Fibroblast of lung (primary cell): ENCODE measurements around the gene MYO1A. TPM values are rescaled to one million over a fixed set of nuclear protein-coding genes. Genes with fewer than 3 reads are reported as not detected.

ENCODE experiments used
- DNase-seq, 2 donors: peaks; one replicate each; pipeline versions ENCODE4 v3.0.0 to v3.0.0-alpha.2; 2010; ENCODE audit warnings: low read depth in 2 of 2
- H2AFZ ChIP-seq: 2 replicates; pipeline ENCODE4 v1.5.1; 2012; ENCODE audit warnings: low read length, control low read depth, inconsistent platforms
- H3K27ac ChIP-seq: 2 replicates; pipeline ENCODE4 v1.5.1; 2011; ENCODE audit warnings: low read length, control low read depth; ENCODE audit not compliant: insufficient read depth
- H3K27me3 ChIP-seq: 2 replicates; pipeline ENCODE4 v1.5.1; 2011; ENCODE audit warnings: mild to moderate bottlenecking, low read length; ENCODE audit not compliant: control insufficient read depth, insufficient read depth
- H3K36me3 ChIP-seq: 2 replicates; pipeline ENCODE4 v1.5.1; 2011; ENCODE audit warnings: low read length; ENCODE audit not compliant: control insufficient read depth, insufficient read depth
- H3K4me1 ChIP-seq: 2 replicates; pipeline ENCODE4 v1.5.1; 2011; ENCODE audit warnings: low read length; ENCODE audit not compliant: control insufficient read depth, insufficient read depth; ENCODE audit errors: extremely low read depth
- H3K4me2 ChIP-seq: 2 replicates; pipeline ENCODE4 v1.5.1; 2011; ENCODE audit warnings: low read length, control low read depth; ENCODE audit not compliant: insufficient read depth; ENCODE audit errors: extremely low read depth
- H3K4me3 ChIP-seq, 4 experiments: fragments of 200-600 bp in 1 of 4; sonication (generic) in 1 of 4; replicated peaks in 1 of 4; 2 replicates each; pipeline ENCODE4 v1.5.1; 2011 to 2016; ENCODE audit warnings: low read length in 4 of 4, low read depth in 3 of 4, mild to moderate bottlenecking in 3 of 4, control low read depth in 2 of 4, inconsistent platforms in 1 of 4, mixed read lengths in 1 of 4; ENCODE audit not compliant: insufficient read depth in 1 of 4; ENCODE audit errors: control extremely low read depth in 1 of 4
- H3K79me2 ChIP-seq: 2 replicates; pipeline ENCODE4 v1.5.1; 2012; ENCODE audit warnings: mild to moderate bottlenecking, low read length, inconsistent platforms; ENCODE audit not compliant: control insufficient read depth, insufficient read depth
- H3K9ac ChIP-seq: 2 replicates; pipeline ENCODE4 v1.5.1; 2011; ENCODE audit warnings: mild to moderate bottlenecking, low read length, control low read depth; ENCODE audit not compliant: insufficient read depth
- H3K9me3 ChIP-seq: 2 replicates; pipeline ENCODE4 v1.5.1; 2012; ENCODE audit warnings: low read depth, low read length; ENCODE audit not compliant: control insufficient read depth, insufficient read depth
- H4K20me1 ChIP-seq: 2 replicates; pipeline ENCODE4 v1.5.1; 2011; ENCODE audit warnings: low read length; ENCODE audit not compliant: control insufficient read depth, insufficient read depth; ENCODE audit errors: extremely low read depth
- EZH2 ChIP-seq: IDR thresholded peaks from 2 replicates; pipeline ENCODE4 v1.5.1; 2012; ENCODE audit warnings: low read length, control low read depth, mild to moderate bottlenecking; ENCODE audit errors: missing control alignments
- polyA plus RNA-seq, 2 donors: library from polyadenylated mRNA; depleted of rRNA in 1 of 2; stranded (reverse) in 1 of 2; unstranded in 1 of 2; fragments of >200 nt; gene quantifications; 2 replicates each; pipeline ENCODE4 v1.2.1, GENCODE V29; 2011 to 2012; ENCODE audit warnings: missing spikeins in 1 of 2
- total RNA-seq: library from RNA; depleted of rRNA; stranded (reverse); fragments of >200 nt; gene quantifications from 2 replicates; pipeline ENCODE4 v1.2.1, GENCODE V29; 2014
- TF ChIP-seq, protein P1 (sequence below), 2 donors: IDR thresholded peaks in 1 of 2; conservative IDR thresholded peaks in 1 of 2; 1 replicate in 1 of 2; 2 replicates in 1 of 2; pipeline ENCODE4 v1.5.1; 2011 to 2012; ENCODE audit warnings: low read length in 2 of 2, control low read depth in 1 of 2, inconsistent platforms in 1 of 2, low read depth in 1 of 2, mild to moderate bottlenecking in 1 of 2

MYO1A gene
- total and polyA plus RNA-seq, 2 donors (not counting 1 experiment from before 2014, with no cell fraction given), result 0.01 to 0.17 TPM

DNA sequence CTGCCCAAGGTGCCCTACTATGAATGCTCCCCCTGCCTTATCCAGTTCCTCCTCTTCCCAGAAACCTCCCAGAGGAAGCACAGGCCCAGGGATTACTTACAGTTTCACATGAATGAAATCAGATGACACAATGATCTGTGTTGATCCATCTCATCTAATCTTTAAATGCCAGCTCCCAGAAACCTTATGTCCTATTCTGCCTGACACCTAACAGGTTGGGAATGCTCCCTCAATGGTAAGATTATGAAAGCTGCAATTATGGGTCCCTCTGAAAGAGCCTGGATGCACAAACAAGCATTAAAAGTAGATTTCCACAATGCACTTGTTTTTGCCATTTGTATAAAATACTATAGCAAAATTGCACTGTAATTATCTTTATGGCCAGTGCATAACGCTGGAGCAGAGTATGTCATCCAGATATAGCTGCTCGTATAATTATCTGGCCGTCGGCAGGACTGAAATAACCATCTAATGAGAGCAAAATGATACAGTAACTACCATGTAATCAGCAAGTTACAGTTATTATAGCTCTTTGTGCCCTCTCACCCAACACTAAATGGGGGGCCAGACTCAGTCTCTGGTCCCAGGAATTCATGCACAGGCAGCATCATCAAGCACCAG lies 39.2 kb downstream of the MYO1A start:
- Histone ChIP-seq H3K4me2 (no peak overlapping the region), H4K20me1 (no peaks in the 10 kb centered on the region), H3K27me3 (peaks cover 33% of the 10 kb centered on the region), H3K36me3 (no peaks in the 10 kb centered on the region), H3K27ac (no peak overlapping the region), H3K4me1 (peaks cover 7% of the 10 kb centered on the region), H2AFZ (no peak overlapping the region), H3K79me2 (peaks cover 2% of the 10 kb centered on the region), H3K4me3 (no peak overlapping the region), H3K9ac (no peak overlapping the region), H3K9me3 (no peaks in the 10 kb centered on the region)
- TF ChIP-seq, protein P1, sequence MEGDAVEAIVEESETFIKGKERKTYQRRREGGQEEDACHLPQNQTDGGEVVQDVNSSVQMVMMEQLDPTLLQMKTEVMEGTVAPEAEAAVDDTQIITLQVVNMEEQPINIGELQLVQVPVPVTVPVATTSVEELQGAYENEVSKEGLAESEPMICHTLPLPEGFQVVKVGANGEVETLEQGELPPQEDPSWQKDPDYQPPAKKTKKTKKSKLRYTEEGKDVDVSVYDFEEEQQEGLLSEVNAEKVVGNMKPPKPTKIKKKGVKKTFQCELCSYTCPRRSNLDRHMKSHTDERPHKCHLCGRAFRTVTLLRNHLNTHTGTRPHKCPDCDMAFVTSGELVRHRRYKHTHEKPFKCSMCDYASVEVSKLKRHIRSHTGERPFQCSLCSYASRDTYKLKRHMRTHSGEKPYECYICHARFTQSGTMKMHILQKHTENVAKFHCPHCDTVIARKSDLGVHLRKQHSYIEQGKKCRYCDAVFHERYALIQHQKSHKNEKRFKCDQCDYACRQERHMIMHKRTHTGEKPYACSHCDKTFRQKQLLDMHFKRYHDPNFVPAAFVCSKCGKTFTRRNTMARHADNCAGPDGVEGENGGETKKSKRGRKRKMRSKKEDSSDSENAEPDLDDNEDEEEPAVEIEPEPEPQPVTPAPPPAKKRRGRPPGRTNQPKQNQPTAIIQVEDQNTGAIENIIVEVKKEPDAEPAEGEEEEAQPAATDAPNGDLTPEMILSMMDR (conservative IDR thresholded peaks at IDR 0.05 in 1 of 2, IDR thresholded peaks at IDR 0.05 in 1 of 2; ENCODE audit: low read depth in 1 of 2, low read length in 2 of 2), result no peak
- no peak for TF ChIP-seq EZH2
- no peak for DNase-seq

DNA sequence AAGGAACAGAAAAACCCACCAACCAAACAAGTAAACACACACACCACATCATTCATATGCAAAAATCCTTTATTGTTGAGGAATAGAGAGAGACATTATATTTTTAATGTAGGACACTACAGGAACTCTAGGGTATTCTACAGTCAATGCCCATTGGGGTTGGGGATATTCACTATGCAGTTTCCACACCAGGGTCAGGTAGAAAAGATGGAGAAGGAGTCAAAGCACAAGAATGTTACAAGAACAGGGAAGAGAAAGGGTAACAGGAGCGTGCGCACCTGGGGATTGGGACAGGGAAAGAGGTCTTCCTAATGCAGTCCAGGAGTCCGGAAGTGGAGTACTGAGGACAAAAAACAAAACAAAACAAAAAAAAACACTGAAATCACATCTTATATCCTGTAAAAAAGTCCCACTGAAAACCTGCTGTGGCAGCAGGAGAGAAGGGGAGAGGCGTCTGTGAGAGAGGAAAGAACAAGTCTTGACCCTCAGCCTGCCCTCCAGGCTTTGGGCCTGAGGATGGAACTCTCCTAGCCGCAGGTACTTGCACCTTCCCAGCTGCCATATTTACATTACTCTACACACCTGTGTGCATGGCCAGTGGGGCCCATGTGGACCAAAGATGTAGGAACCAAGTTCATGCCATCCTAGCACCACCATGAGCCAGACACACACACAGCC lies 39.8 kb downstream of the MYO1A start:
- Histone ChIP-seq H2AFZ (no peak overlapping the region), H3K4me2 (no peak overlapping the region), H3K79me2 (peaks cover 9% of the 10 kb centered on the region), H3K27me3 (peaks cover 28% of the 10 kb centered on the region), H3K4me1 (peaks cover 7% of the 10 kb centered on the region), H3K27ac (no peak overlapping the region), H3K36me3 (no peaks in the 10 kb centered on the region), H3K9me3 (no peaks in the 10 kb centered on the region), H3K9ac (no peak overlapping the region), H3K4me3 (no peak overlapping the region), H4K20me1 (no peaks in the 10 kb centered on the region)
- no peak for DNase-seq
- TF ChIP-seq, protein P1 (conservative IDR thresholded peaks at IDR 0.05 in 1 of 2, IDR thresholded peaks at IDR 0.05 in 1 of 2; ENCODE audit: low read depth in 1 of 2, low read length in 2 of 2), result no peak
- TF ChIP-seq EZH2, result no peak

DNA sequence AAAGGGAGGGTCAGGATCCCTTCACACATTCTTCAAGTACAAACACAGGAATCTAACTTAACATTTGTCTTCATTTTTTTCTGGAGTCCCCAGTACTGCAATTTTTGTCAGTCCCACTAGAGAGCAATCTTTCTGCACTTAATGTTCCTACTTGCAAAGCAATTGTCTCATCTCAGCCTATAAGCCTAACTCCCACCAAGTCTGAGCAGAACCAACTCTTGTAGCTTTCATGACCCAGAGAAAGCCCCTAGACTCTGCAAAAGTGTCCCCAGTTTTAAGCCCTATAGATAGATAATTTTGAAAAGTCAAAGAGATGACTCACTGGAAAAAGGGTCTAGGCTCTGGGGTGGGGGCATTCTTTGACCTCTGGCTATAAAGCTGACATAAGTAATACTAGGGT lies 41.8 kb downstream of the MYO1A start:
- no peak overlapping the region for H3K9ac ChIP-seq
- no peaks in the 10 kb centered on the region for H3K9me3 ChIP-seq
- H3K79me2 ChIP-seq, result peaks cover 21% of the 10 kb centered on the region
- no peaks in the 10 kb centered on the region for H4K20me1 ChIP-seq
- no peak overlapping the region for H3K4me3 ChIP-seq
- H3K27me3 ChIP-seq, result peaks cover 11% of the 10 kb centered on the region
- H3K4me1 ChIP-seq, result peaks cover 7% of the 10 kb centered on the region
- no peak overlapping the region for H3K27ac ChIP-seq
- DNase-seq, result peak; percentile 54 to 84
- no peak overlapping the region for H2AFZ ChIP-seq
- no peak overlapping the region for H3K4me2 ChIP-seq
- peaks cover 11% of the 10 kb centered on the region for H3K36me3 ChIP-seq
- TF ChIP-seq EZH2, result no peak
- TF ChIP-seq, protein P1 (conservative IDR thresholded peaks at IDR 0.05 in 1 of 2, IDR thresholded peaks at IDR 0.05 in 1 of 2; ENCODE audit: low read depth in 1 of 2, low read length in 2 of 2), result peak; percentile 63 to 76
